Activated CD8-positive, alpha-beta memory T cell treated with anti-CD3 and anti-CD28 coated beads, Interleukin-2, amount 10 ng/mL, durations not matched to agents 7 days and 5 days (primary cell): ENCODE measurements around the gene GGN. TPM values are rescaled to one million over a fixed set of nuclear protein-coding genes. Genes with fewer than 3 reads are reported as not detected.
A peak's percentile ranks its signal among the peaks of the same experiment; 100 is the strongest.
"Not testable (repeated sequence)": the region's sequence is repeated elsewhere in the genome, so short reads cannot be mapped to it uniquely, and the experiment has no call there.

Source experiments
- ATAC-seq: fragments of 150-1000 bp; cut with Tn5 transposase; one replicate; pipeline ENCODE4 v1.10.0; 2021; ENCODE audit warnings: moderate library complexity
- CTCF ChIA-PET: fragments of 350-600 bp; sonication (Branson Sonifier 250); formaldehyde crosslinking; loops from one replicate; lab custom pipeline; 2021; ENCODE audit warnings: antibody characterized with exemption; lab: Charles Lee
- DNase-seq: peaks from one replicate; pipeline ENCODE4 v3.0.0-alpha.2; 2020
- H3K27ac Mint-ChIP-seq: one replicate; pipeline ENCODE4 v1.8.0; 2021; ENCODE audit warnings: mild to moderate bottlenecking, mixed read lengths
- H3K27me3 Mint-ChIP-seq: one replicate; pipeline ENCODE4 v1.8.0; 2021; ENCODE audit warnings: mixed read lengths
- H3K36me3 Mint-ChIP-seq: one replicate; pipeline ENCODE4 v1.8.0; 2021; ENCODE audit warnings: mild to moderate bottlenecking, mixed read lengths
- H3K4me1 Mint-ChIP-seq: one replicate; pipeline ENCODE4 v1.8.0; 2021; ENCODE audit warnings: mixed read lengths
- H3K4me3 Mint-ChIP-seq: one replicate; pipeline ENCODE4 v1.8.0; 2021; ENCODE audit warnings: mild to moderate bottlenecking, moderate library complexity, mixed read lengths
- H3K9me3 Mint-ChIP-seq: one replicate; pipeline ENCODE4 v1.8.0; 2022; ENCODE audit warnings: low read depth, mixed read lengths
- total RNA-seq, 2 experiments: library from RNA; stranded (reverse); gene quantifications; one replicate each; pipeline ENCODE4 v1.2.3, GENCODE V29; 2021

The GGN gene
- total RNA-seq, 2 experiments from 2014 or later: not detected

- no peaks in the 10 kb centered on the region for H3K27me3 Mint-ChIP-seq
Measured at GRCh38 chr19:38377052-38377451, 10.8 kb downstream of the GGN start.

GRCh38 chr19:38376576-38376975 is 11.3 kb downstream of the GGN start:
- CTCF ChIA-PET: interaction anchor here (1.0 to 3.9 kb wide), 2 partner anchors 26 to 40 kb away, joined by 4 to 46 read pairs; partner anchors contain the start of genes CATSPERG and FAM98C
- H3K36me3 Mint-ChIP-seq: peaks cover 18% of the 10 kb centered on the region

More at GRCh38 chr19:38377052-38377451, 10.8 kb downstream of the GGN start:
- Mint-ChIP-seq H3K36me3 (peaks cover 23% of the 10 kb centered on the region), H3K9me3 (no peaks in the 10 kb centered on the region), H3K4me3 (no peak overlapping the region), H3K4me1 (peaks cover 22% of the 10 kb centered on the region), H3K27ac (no peak overlapping the region)
- ATAC-seq (no peak), DNase-seq (no peak)
- CTCF ChIA-PET: interaction anchor here (1.0 to 1.3 kb wide), 2 partner anchors 10 to 26 kb away, joined by 4 read pairs; partner anchors contain the start of genes FAM98C and GGN

GRCh38 chr19:38375748-38376147 is 12.1 kb downstream of the GGN start:
- H3K36me3 Mint-ChIP-seq: peaks cover 12% of the 10 kb centered on the region
- peaks cover 22% of the 10 kb centered on the region for H3K4me1 Mint-ChIP-seq
- no peak overlapping the region for H3K27ac Mint-ChIP-seq
- H3K27me3 Mint-ChIP-seq: no peaks in the 10 kb centered on the region
- peak overlapping the region; percentile 98 for H3K4me3 Mint-ChIP-seq
- DNase-seq (no peak), ATAC-seq (no peak)
- CTCF ChIA-PET: interaction anchor here (2.3 to 3.9 kb wide), 4 partner anchors 12 to 555 kb away, joined by 9 to 46 read pairs (median 19); partner anchors contain the start of genes CATSPERG, FAM98C, GGN and MRPS12
- no peaks in the 10 kb centered on the region for H3K9me3 Mint-ChIP-seq

More at GRCh38 chr19:38376576-38376975, 11.3 kb downstream of the GGN start:
- DNase-seq (no peak), ATAC-seq (no peak)
- H3K27ac Mint-ChIP-seq: peak overlapping the region; percentile 16
- H3K4me3 Mint-ChIP-seq: no peak overlapping the region
- no peaks in the 10 kb centered on the region for H3K9me3 Mint-ChIP-seq
- H3K4me1 Mint-ChIP-seq: peaks cover 22% of the 10 kb centered on the region
- no peaks in the 10 kb centered on the region for H3K27me3 Mint-ChIP-seq

GRCh38 chr19:38375098-38375493 is 12.7 kb downstream of the GGN start:
- H3K27me3 Mint-ChIP-seq: peaks cover 4% of the 10 kb centered on the region
- no peak for ATAC-seq
- peak overlapping the region; percentile 98 for H3K27ac Mint-ChIP-seq
- peak overlapping the region; percentile 98 for H3K4me3 Mint-ChIP-seq
- H3K9me3 Mint-ChIP-seq: no peaks in the 10 kb centered on the region
- peaks cover 22% of the 10 kb centered on the region for H3K4me1 Mint-ChIP-seq
- H3K36me3 Mint-ChIP-seq: peaks cover 10% of the 10 kb centered on the region
- CTCF ChIA-PET: interaction anchor here (1.1 to 3.9 kb wide), 10 partner anchors 13 to 555 kb away, joined by 3 to 46 read pairs (median 6); partner anchors contain the start of genes CATSPERG, FAM98C, GGN and MRPS12
- DNase-seq: no peak

GRCh38 chr19:38374332-38375097 is 13.3 kb downstream of the GGN start, which contains the start of gene PSMD8:
Gene PSMD8 (plus strand): TSS chr19:38374571. CDS start chr19:38374602, 31 bp downstream.
- H3K27me3 Mint-ChIP-seq: peaks cover 4% of the 10 kb centered on the region
- no peaks in the 10 kb centered on the region for H3K9me3 Mint-ChIP-seq
- peak within 1 kb of the TSS; percentile 98 for H3K27ac Mint-ChIP-seq
- H3K4me1 Mint-ChIP-seq: peaks cover 22% of the 10 kb centered on the region
- H3K36me3 Mint-ChIP-seq: peaks cover 9% of the 10 kb centered on the region
- ATAC-seq (peak; percentile 99), DNase-seq (peak; percentile 100)
- CTCF ChIA-PET: interaction anchor here (0.7 to 3.9 kb wide), 24 partner anchors 12 to 556 kb away, joined by 3 to 46 read pairs (median 4); partner anchors contain the start of genes CATSPERG, FAM98C, GGN and MRPS12
- peak within 1 kb of the TSS; percentile 98 for H3K4me3 Mint-ChIP-seq

GRCh38 chr19:38373907-38374331 is 13.9 kb downstream of the GGN start:
- Mint-ChIP-seq H3K4me3 (peak overlapping the region; percentile 98), H3K36me3 (peaks cover 7% of the 10 kb centered on the region), H3K9me3 (no peaks in the 10 kb centered on the region), H3K27ac (peak overlapping the region; percentile 98), H3K27me3 (peaks cover 4% of the 10 kb centered on the region), H3K4me1 (peaks cover 22% of the 10 kb centered on the region)
- CTCF ChIA-PET: interaction anchor here (0.7 to 3.9 kb wide), 24 partner anchors 11 to 557 kb away, joined by 3 to 46 read pairs (median 4); partner anchors contain the start of genes CATSPERG, FAM98C, GGN and MRPS12
- DNase-seq (no peak), ATAC-seq (no peak)

- no peak overlapping the region for H3K4me3 Mint-ChIP-seq
Measured at GRCh38 chr19:38371081-38371480, 16.8 kb downstream of the GGN start.

GRCh38 chr19:38370299-38370698 is 17.5 kb downstream of the GGN start:
- peaks cover 4% of the 10 kb centered on the region for H3K27me3 Mint-ChIP-seq
- no peak for ATAC-seq
- DNase-seq: no peak
- H3K4me3 Mint-ChIP-seq: no peak overlapping the region
- peaks cover 6% of the 10 kb centered on the region for H3K4me1 Mint-ChIP-seq
- H3K9me3 Mint-ChIP-seq: no peaks in the 10 kb centered on the region
- CTCF ChIA-PET: interaction anchor here (1.4 kb wide), 1 partner anchor 126 kb away, joined by 3 read pairs; no protein-coding TSS in a partner anchor
- no peaks in the 10 kb centered on the region for H3K36me3 Mint-ChIP-seq
- H3K27ac Mint-ChIP-seq: no peak overlapping the region

More at GRCh38 chr19:38371081-38371480, 16.8 kb downstream of the GGN start:
- H3K36me3 Mint-ChIP-seq: peaks cover 1% of the 10 kb centered on the region
- CTCF ChIA-PET: interaction anchor here (1.4 kb wide), 1 partner anchor 127 kb away, joined by 3 read pairs; no protein-coding TSS in a partner anchor
- H3K27ac Mint-ChIP-seq: no peak overlapping the region
- peaks cover 4% of the 10 kb centered on the region for H3K27me3 Mint-ChIP-seq
- DNase-seq (no peak), ATAC-seq (no peak)
- no peaks in the 10 kb centered on the region for H3K9me3 Mint-ChIP-seq
- H3K4me1 Mint-ChIP-seq: peaks cover 14% of the 10 kb centered on the region

- H3K27me3 Mint-ChIP-seq: peaks cover 4% of the 10 kb centered on the region
- no peaks in the 10 kb centered on the region for H3K36me3 Mint-ChIP-seq
- no peak for ATAC-seq
- no peak overlapping the region for H3K27ac Mint-ChIP-seq
- DNase-seq: no peak
- peaks cover 2% of the 10 kb centered on the region for H3K4me1 Mint-ChIP-seq
- H3K4me3 Mint-ChIP-seq: no peak overlapping the region
- CTCF ChIA-PET: interaction anchor here (1.4 kb wide), 2 partner anchors 34 to 126 kb away, joined by 3 read pairs; partner anchors contain the start of gene CATSPERG
- no peaks in the 10 kb centered on the region for H3K9me3 Mint-ChIP-seq
Measured at GRCh38 chr19:38369584-38369983, 18.2 kb downstream of the GGN start.

GRCh38 chr19:38367041-38367440 is 20.8 kb downstream of the GGN start:
- no peak overlapping the region for H3K4me3 Mint-ChIP-seq
- CTCF ChIA-PET: interaction anchor here (0.6 kb wide), 1 partner anchor 130 kb away, joined by 3 read pairs; no protein-coding TSS in a partner anchor
- ATAC-seq (no peak), DNase-seq (no peak)
- H3K9me3 Mint-ChIP-seq: no peaks in the 10 kb centered on the region
- no peaks in the 10 kb centered on the region for H3K36me3 Mint-ChIP-seq
- H3K27me3 Mint-ChIP-seq: peaks cover 4% of the 10 kb centered on the region
- H3K27ac Mint-ChIP-seq: no peak overlapping the region
- H3K4me1 Mint-ChIP-seq: peaks cover 11% of the 10 kb centered on the region

GRCh38 chr19:38362946-38363688 is 24.7 kb downstream of the GGN start:
- not testable (repeated sequence) for H3K27ac Mint-ChIP-seq, H3K36me3 Mint-ChIP-seq, DNase-seq, ATAC-seq, H3K9me3 Mint-ChIP-seq
- CTCF ChIA-PET: interaction anchor here (0.7 to 2.1 kb wide), 4 partner anchors 11 to 372 kb away, joined by 3 to 8 read pairs (median 5); partner anchors contain the start of genes CATSPERG and PSMD8
- Mint-ChIP-seq H3K27me3 (peaks cover 25% of the 10 kb centered on the region), H3K4me1 (peaks cover 20% of the 10 kb centered on the region), H3K4me3 (peak overlapping the region; percentile 82)

GRCh38 chr19:38362076-38362945 is 25.5 kb downstream of the GGN start:
- peak overlapping the region; percentile 56 for H3K27ac Mint-ChIP-seq
- peaks cover 20% of the 10 kb centered on the region for H3K4me1 Mint-ChIP-seq
- DNase-seq (peak; percentile 94), ATAC-seq (peak; percentile 80)
- peaks cover 28% of the 10 kb centered on the region for H3K27me3 Mint-ChIP-seq
- H3K9me3 Mint-ChIP-seq: no peaks in the 10 kb centered on the region
- CTCF ChIA-PET: interaction anchor here (0.7 to 2.1 kb wide), 5 partner anchors 12 to 372 kb away, joined by 3 to 8 read pairs (median 3); partner anchors contain the start of genes CATSPERG and PSMD8
- no peaks in the 10 kb centered on the region for H3K36me3 Mint-ChIP-seq
- peak overlapping the region; percentile 82 for H3K4me3 Mint-ChIP-seq
